GM18858 (cell line): Measurements from ENCODE around the gene MMP25.

Source experiments
- ATAC-seq: cut with Tn5 transposase; IDR thresholded peaks from one replicate; pipeline ENCODE4 v1.9.1; 2021; ENCODE audit not compliant: unreplicated experiment

MMP25 gene

DNA sequence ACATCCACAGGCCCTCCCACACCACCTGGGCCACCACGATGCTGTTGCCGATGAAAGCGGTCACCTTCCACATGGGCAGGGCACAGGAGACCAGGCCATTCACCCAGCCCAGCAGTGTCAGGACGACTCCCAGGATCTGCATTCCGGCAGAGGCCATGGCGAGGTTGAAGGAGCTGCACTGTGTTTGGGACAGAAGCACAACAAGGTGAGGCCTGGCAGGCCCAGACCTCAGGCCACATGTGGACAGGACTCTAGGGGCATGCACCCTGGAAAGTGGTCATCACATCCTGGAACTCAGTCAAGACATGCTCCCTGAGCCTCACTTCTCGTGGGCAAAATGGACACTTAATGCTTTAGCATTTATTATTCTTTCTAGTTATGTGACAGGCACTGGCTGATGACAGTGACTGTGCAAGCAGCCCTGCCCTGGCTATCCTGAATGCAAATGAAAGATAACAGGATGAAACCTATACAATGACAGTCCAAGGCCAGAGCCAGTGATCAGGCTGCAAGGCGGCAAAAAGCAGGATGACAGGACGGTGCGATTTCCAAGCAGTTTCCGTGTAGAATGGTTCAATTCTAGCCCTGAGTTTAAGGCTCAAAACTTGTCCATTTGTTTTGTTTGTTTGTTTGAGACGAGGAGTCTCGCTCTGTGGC lies 30.4 kb upstream of the MMP25 start:
- no peak for ATAC-seq

DNA sequence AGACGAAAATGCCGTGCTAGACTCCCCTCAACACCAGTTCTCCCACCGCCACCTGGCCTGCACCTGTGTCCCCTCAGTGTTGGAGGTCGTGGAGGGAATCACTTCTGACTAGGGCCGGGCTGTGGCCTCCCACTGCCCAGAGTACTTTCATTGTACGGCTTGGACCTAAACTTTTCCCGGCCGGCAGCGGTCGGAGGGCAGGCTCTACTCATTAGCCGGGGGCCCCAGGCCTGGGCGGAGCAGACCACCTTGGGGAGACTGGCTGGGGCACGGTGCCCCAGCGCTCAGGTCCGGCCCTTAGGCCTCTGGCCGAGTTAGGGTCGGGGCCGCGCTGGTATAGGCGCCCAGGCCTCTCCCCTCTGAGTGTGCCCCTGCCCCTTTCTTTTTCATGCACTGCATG lies 29.0 kb upstream of the MMP25 start:
- no peak for ATAC-seq

DNA sequence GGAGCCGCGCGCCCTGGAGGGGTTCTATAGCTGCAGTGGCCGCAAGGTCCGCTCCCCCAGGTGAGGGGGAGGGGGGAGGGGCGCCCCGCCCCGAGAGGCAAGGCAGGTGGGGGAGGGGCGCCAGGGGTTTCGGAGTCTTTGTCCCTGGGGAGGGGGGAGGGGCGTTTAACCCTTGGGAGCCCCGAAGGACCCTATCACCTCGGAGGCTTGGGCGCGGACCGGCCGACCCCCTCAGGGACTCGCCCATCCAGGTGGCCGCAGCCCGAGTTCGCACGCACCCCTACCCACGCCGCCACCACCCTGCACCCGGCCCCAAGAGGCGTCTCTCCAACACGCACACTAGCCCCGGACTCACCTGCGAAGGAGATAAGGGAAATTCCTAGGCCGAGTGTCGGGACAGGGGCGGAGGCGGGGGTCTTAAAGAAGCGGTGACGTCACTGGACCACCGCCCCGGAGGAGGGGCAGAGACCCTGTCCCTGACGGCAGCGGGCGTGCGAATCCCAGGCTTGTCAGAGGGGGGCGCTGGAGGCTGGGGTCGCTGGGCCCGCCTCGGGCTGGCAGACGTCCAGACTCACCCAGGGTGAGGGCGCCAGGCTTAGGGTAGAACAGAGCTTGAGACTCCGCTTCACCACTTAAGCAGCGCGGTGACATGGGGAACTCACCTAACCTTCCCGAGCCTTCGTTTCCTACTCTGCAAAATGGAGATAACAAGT lies 28.4 kb upstream of the MMP25 start, which contains the start of gene CLDN6:
TSS of gene CLDN6 (minus strand) at position 390 of the 713 bp plus-strand sequence. CDS start 2,162 bp downstream, outside the sequence.
- no peak for ATAC-seq

DNA sequence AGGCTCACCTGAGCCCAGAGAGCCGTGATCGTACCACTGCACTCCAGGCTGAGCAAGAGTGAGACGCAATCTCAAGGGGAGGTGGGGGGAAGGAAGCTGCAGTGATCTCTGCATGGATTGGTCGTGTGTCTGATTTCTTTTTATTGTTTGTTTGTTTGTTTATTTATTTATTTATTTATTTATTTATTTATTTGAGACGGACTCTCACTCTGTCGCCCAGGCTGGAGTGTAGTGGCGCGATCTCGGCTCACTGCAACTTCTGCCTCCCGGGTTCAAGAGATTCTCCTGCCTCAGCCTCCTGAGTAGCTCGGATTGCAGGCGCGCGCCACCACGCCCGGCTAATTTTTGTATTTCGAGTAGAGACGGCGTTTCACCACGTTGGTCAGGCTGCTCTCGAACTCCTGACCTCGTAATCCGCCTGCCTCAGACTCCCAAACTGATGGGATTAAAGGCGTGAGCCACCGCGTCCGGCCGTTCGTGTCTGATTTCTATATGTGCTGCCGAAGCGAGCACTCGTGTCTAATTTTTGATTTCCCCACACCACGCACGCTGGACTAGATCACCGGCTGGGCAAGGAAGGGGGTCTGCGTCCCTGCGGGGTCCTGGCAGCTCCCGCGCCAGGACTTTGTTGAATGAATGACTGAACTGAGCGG lies 26.6 kb upstream of the MMP25 start:
- no peak for ATAC-seq

DNA sequence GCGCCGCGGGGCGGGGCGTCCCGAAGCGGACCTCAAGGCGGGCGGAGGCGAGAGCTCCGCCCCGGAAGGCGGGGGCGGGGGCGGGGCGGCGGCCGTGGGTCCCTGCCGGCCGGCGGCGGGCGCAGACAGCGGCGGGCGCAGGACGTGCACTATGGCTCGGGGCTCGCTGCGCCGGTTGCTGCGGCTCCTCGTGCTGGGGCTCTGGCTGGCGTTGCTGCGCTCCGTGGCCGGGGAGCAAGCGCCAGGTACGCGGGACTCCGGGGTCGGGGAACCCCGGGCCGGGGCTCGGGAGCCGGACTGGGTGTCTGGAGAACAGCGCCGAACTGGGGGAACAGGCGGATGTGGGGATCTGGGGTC lies 26.1 kb upstream of the MMP25 start, which contains the start of gene TNFRSF12A:
TSS of gene TNFRSF12A (plus strand) at position 122 of the 357 bp plus-strand sequence. CDS start at position 152, 30 bp downstream.
- no peak for ATAC-seq

DNA sequence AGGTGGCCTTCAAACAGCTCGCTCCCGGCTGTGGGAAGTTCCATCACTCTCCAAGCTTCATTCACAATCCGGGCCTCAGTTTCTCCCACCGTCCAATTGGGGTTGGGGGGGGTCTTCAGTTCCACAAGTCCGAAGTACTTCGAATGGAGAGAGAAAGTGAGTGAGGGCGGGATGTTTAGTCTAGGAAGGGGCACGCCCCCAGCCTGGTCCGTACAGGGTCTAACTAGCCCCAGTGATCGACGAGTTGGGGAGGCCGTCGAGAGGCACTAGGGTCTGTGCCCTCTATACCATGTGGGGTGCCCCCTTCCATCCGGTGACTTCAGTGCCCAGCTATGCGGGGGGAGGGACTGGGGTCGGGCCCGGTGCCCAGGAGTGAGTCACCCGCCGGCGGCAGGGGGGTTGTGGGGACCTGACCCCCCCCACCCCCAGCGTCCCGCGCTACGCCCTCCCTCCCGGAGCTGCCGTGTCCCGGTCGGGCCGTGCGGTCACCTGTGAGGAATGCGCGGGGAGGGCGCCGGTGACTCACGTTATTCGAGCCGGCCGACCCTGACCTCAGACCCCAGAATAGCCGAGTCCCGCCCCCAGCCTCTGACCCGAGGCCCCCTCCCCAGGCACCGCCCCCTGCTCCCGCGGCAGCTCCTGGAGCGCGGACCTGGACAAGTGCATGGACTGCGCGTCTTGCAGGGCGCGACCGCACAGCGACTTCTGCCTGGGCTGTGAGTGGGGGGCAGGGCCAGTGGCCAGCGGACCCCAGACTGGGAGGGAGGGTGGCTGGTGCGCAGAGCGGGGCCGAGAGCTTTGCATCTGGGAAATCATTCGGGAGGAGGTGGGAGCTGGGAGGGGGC lies 25.5 kb upstream of the MMP25 start:
- ATAC-seq: no peak

DNA sequence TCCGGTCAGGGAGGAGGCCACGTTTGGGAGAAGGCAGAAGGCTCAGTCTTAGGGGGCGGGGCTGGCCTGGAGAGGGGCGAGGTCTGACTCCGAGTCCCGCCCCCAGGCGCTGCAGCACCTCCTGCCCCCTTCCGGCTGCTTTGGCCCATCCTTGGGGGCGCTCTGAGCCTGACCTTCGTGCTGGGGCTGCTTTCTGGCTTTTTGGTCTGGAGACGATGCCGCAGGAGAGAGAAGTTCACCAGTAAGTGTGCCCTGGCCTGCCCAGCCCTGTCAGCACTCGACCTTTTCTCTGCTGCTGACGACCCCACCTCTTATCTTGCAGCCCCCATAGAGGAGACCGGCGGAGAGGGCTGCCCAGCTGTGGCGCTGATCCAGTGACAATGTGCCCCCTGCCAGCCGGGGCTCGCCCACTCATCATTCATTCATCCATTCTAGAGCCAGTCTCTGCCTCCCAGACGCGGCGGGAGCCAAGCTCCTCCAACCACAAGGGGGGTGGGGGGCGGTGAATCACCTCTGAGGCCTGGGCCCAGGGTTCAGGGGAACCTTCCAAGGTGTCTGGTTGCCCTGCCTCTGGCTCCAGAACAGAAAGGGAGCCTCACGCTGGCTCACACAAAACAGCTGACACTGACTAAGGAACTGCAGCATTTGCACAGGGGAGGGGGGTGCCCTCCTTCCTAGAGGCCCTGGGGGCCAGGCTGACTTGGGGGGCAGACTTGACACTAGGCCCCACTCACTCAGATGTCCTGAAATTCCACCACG lies 24.7 kb upstream of the MMP25 start:
- no peak for ATAC-seq

DNA sequence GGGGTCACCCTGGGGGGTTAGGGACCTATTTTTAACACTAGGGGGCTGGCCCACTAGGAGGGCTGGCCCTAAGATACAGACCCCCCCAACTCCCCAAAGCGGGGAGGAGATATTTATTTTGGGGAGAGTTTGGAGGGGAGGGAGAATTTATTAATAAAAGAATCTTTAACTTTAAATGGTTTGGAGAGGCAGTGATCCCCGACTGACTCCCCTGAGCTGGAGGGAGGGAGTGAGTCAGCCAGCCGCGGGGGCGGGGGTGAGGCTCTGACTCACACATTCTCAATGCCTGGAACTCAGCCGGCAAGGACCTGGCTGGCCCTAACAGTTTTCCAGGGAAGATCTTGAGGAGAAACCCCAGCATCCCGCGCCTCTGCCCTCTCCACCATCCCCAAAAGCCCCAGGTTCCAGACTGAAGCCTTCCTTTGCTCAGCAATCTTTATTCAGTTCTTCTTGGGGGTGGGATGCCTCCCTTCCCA lies 24.1 kb upstream of the MMP25 start:
- ATAC-seq: no peak

DNA sequence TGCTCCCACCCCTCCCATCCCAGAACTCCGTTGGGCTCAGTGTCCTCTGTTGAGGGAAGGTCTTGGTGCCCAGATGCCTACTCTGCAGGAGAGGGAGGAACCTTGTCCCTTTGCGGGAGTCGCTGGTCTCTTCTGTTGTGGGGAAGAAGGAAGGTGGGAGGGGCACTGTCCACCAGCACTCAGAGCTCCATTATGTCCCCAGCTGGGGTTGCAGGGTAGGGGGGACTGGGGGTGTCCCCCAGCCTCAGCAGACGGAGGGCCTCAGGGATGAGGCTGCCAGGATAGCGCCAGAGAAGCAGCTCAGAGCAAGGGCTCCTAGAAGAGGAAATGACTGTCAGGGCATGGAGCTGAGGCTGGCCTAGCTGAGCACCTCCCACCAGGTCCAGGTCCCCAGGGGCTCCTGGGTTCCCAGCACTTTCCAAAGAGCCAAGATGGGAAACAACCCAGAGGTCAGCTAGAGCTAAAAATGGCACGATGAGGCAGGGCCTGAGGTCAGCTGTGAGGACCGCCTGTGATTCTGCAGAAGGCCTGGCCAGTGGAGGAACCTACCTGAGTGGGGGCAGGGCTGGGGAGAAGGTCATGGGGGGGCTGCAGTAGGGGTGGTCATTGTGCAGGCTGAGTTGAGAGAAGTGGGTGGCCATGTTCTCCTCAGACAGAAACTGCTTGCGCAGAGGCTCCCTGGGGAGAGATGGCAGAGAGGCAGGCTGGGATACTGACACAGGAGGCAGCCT lies 23.5 kb upstream of the MMP25 start:
- ATAC-seq: no peak

DNA sequence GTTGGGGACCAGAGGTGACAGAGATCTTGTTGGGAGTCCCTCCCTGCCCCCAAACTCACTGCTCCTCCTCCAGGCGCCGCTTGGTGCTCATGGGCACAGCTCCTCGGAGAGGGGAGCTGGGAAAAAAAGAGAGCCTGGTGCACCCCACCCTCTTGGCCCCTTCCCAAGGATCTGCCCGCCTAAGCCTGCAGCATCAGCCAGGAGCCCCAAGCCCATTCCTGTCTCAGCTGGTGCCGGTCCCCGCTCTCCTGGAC lies 23.0 kb upstream of the MMP25 start:
- no peak for ATAC-seq

DNA sequence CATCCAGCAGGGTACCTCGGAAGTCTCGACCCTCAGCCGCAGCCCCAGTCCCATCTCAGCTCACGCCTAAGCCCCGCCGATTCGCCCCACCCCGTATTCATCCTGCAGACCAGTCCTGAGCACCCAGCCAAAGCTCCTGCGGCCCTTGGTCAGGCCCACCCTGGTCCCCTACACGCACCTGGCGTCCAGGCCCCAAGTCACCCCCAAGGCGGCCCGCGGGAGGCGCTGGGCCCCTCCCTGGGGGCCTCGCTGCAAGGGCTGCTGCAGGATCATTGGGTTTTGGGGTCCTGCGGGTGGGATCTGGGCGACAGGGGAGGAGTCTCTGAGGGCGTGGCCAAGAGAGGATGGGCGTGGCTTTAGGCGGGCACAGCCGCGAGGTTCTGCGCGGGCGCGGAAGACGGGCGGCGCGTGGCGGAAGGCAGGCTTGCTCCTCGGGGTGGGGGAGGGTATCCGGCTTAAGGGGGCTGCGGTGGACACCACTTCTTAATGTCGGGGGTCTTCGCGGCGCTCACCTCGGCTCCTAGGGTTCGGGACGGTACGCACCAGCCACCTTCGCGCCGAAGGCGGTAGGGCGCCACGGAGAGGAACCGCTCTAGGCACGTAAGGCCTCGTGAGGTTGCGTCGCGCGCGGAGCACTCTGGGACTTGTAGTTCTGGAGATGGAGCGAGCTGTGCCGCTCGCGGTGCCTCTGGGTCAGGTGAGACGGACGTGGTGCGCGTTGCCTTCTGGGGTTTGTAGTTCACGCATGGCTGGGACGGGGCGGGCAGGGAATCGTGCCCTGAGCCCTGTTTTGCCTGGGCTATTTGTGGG lies 22.5 kb upstream of the MMP25 start, which contains the start of the genes HCFC1R1 and THOC6:
TSS of gene HCFC1R1 (minus strand) at position 274 of the 810 bp plus-strand sequence. CDS start at position 273, 1 bp downstream.
TSS of gene THOC6 (plus strand) at position 367 of the 810 bp plus-strand sequence. CDS start at position 659, 292 bp downstream.
- peak; percentile 76 for ATAC-seq

DNA sequence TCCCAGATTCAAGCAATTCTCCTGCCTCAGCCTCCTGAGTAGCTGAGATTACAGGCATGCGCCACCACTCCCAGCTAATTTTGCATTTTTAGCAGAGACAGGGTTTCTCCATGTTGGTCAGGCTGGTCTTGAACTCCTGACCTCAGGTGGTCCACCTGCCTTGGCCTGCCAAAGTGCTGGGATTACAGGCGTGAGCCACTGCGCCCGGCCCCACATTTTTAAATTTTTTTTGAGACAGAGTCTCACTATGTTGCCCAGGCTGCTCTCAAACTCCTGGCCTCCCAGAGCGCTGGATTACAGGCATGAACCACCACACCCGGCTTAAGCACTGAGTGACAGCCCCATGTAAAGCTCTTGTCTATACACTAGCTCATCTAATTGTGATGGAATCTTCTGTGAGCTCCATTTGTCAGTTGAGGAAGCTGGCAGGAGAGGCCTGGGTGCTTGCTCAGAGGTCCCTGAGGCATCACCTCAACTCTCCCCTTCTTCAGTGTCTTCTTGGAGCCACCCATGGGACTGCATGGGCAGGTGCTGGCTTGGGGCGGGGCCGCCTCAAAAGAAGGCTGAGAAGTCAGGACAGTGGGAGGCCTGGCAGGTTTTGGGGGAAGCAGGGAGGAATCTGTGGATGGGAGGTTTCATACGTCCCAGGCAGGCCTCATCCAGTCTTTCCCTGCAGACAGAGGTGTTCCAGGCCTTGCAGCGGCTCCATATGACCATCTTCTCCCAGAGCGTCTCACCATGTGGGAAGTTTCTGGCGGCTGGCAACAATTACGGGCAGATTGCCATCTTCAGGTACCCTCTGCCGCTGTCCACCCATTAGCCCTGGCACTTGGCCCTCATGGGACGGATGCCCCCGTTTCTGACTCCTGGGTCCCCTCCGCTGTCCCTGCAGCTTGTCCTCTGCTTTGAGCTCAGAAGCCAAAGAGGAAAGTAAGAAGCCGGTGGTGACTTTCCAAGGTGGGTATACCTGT lies 21.0 kb upstream of the MMP25 start:
- ATAC-seq: no peak

DNA sequence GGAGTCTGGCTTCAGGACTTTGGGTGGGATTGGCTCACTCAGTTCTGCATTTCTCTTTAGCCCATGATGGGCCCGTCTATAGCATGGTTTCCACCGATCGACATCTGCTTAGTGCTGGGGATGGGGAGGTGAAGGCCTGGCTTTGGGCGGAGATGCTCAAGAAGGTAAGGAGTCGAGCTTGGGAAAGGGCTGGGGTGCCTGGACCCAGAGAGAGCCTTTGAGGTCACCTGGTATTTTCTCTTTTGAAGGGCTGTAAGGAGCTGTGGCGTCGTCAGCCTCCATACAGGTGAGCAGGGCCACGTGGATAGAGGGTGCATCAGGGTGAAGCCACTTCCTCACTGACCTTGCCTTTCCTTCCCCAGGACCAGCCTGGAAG lies 20.4 kb upstream of the MMP25 start:
- no peak for ATAC-seq

DNA sequence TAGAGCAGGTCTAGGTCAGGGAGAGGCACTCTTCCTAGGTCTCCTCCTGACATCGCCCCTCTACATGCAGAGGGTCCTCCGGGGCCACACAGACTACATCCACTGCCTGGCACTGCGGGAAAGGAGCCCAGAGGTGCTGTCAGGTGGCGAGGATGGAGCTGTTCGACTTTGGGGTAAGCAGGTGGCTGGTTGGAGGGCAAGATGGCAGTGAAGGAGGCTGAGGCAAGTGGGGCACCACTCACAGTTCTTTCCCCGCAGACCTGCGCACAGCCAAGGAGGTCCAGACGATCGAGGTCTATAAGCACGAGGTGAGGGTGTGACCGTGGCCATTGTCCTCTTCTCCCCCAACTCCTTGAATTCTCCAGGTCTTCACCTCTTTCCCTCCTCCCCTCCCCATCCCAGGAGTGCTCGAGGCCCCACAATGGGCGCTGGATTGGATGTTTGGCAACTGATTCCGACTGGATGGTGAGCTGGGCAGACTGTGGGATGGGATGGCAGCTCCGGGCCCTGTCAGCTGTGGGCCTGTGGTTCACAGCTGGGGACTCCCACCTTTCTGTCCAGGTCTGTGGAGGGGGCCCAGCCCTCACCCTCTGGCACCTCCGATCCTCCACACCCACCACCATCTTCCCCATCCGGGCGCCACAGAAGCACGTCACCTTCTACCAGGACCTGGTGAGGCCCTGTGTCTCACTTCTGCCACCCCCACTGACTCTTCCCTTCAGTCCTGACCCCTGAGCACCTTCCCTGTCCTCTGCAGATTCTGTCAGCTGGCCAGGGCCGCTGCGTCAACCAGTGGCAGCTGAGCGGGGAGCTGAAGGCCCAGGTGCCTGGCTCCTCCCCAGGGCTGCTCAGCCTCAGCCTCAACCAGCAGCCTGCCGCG lies 19.5 kb upstream of the MMP25 start:
- ATAC-seq: no peak

DNA sequence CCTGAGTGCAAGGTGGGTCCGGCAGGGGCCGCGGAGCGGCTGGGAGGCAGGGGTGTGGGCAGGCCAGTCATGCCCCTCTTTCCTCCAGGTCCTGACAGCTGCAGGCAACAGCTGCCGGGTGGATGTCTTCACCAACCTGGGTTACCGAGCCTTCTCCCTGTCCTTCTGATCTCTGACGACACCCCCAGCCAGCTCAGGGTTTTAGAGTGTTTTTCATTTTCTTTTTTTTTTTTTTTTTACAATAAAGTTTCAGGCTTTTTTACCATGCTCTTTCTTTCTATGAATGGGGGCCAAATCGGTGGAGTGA lies 18.9 kb upstream of the MMP25 start:
- ATAC-seq: no peak

DNA sequence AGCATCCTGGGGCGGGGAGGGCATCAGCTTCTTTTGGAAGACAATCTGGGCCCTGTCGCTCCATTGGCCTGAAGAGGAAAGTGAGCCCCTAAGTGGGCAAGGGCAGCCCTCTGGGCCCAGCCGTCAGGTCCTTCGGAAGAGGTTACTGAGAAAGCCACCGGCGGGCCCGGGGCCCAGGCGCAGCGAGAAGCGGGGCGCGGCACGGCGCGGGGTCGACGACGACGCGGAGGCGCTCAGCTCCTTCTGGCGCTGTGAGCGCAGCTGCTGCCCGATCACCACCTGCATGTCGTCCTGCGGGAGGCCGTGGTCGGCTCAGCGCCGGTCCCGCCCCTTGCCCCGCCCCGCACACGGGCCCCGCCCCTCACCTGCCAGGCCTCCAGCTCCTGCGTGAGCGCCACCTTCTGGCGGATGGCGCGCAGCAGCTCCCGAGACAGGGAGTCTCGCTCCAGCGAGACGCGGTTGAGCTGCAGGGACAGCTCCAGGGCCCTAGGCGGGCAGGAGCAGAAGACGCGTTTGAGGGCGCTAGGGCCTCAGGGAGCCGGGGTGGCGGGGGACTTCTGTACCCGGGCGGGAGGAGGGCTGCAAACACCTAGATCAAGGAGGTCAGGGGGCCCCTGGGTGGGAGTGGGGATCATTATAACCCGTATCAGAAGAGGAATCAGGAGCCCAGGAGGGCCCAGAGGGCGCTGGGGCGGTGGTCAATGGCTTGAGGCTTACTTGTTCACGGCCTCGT lies 18.2 kb upstream of the MMP25 start:
- ATAC-seq: no peak
